IMR-90 (cell line): ENCODE measurements around the gene SLC30A1. TPM values are rescaled to one million over a fixed set of nuclear protein-coding genes. Genes with fewer than 3 reads are reported as not detected.

Source experiments
- ATAC-seq: fragments of 200-7000 bp; cut with Tn5 transposase; 2 replicates; pipeline ENCODE4 v1.9.1; 2020; ENCODE audit warnings: low read depth, mild to moderate bottlenecking, moderate library complexity
- BruUV-seq: library from RNA; stranded (reverse); fragments of 400-500 nt; replicated peaks from 2 replicates; lab custom pipeline; 2021; lab: Mats Ljungman, UMichigan
- CTCF ChIA-PET: fragments of 300-600 bp; formaldehyde crosslinking; extraction: SDS; loops from one replicate; lab custom pipeline; 2021; ENCODE audit warnings: antibody characterized with exemption; lab: Yijun Ruan, JAX
- POLR2A ChIA-PET: fragments of 300-600 bp; sonication (Branson Sonifier 250); formaldehyde crosslinking; loops from one replicate; lab custom pipeline; 2022; ENCODE audit warnings: antibody characterized with exemption; ENCODE audit not compliant: unreplicated experiment; lab: Charles Lee
- DNase-seq: peaks from one replicate; pipeline ENCODE4 v3.0.0; 2013
- H2AFZ ChIP-seq: replicated peaks from 2 replicates; pipeline ENCODE3; 2013; ENCODE audit warnings: low read length, mild to moderate bottlenecking; ENCODE audit not compliant: poor library complexity
- H2AK5ac ChIP-seq: 2 replicates; pipeline ENCODE4 v1.6.1; 2013; ENCODE audit warnings: low read depth, low read length, inconsistent platforms
- H2AK9ac ChIP-seq: replicated peaks from 2 replicates; pipeline ENCODE3; 2013; ENCODE audit warnings: mild to moderate bottlenecking, low read depth, low read length, moderate library complexity; ENCODE audit not compliant: poor library complexity
- H2BK120ac ChIP-seq: 2 replicates; pipeline ENCODE4 v1.6.1; 2013; ENCODE audit warnings: low read depth, low read length, inconsistent platforms
- H2BK15ac ChIP-seq: 3 replicates; pipeline ENCODE4 v1.6.1; 2013; ENCODE audit warnings: low read depth, low read length, inconsistent platforms
- H2BK20ac ChIP-seq: 2 replicates; pipeline ENCODE4 v1.6.1; 2013; ENCODE audit warnings: low read depth, mild to moderate bottlenecking, inconsistent platforms, low read length, moderate library complexity
- H2BK5ac ChIP-seq: 2 replicates; pipeline ENCODE4 v1.6.1; 2013; ENCODE audit warnings: mild to moderate bottlenecking, low read depth, low read length, inconsistent platforms; ENCODE audit not compliant: poor library complexity, severe bottlenecking
- H3K14ac ChIP-seq: replicated peaks from 2 replicates; pipeline ENCODE4 v1.6.1; 2013; ENCODE audit warnings: low read depth, low read length, inconsistent platforms
- H3K18ac ChIP-seq: 2 replicates; pipeline ENCODE4 v1.6.1; 2013; ENCODE audit warnings: low read depth, low read length, control low read depth
- H3K23ac ChIP-seq: 2 replicates; pipeline ENCODE4 v1.6.1; 2013; ENCODE audit warnings: low read depth, low read length, inconsistent platforms
- H3K27ac ChIP-seq: 2 replicates; pipeline ENCODE4 v1.5.1; 2013; ENCODE audit warnings: mild to moderate bottlenecking, control low read depth, low read length; ENCODE audit not compliant: insufficient read depth
- H3K27me3 ChIP-seq: 2 replicates; pipeline ENCODE4 v1.6.1; 2013; ENCODE audit warnings: low read length; ENCODE audit not compliant: control insufficient read depth, insufficient read depth
- H3K36me3 ChIP-seq: 2 replicates; pipeline ENCODE4 v1.6.1; 2013; ENCODE audit warnings: low read length, mixed read lengths; ENCODE audit not compliant: control insufficient read depth, insufficient read depth
- H3K4ac ChIP-seq: 2 replicates; pipeline ENCODE4 v1.6.1; 2013; ENCODE audit warnings: low read depth, low read length, inconsistent platforms
- H3K4me1 ChIP-seq: 2 replicates; pipeline ENCODE4 v1.6.1; 2013; ENCODE audit warnings: low read length, mixed read lengths; ENCODE audit not compliant: control insufficient read depth, insufficient read depth
- H3K4me2 ChIP-seq: 2 replicates; pipeline ENCODE4 v1.6.1; 2013; ENCODE audit warnings: low read depth, mild to moderate bottlenecking, control low read depth, low read length, moderate library complexity
- H3K4me3 ChIP-seq: 2 replicates; pipeline ENCODE4 v1.5.1; 2013; ENCODE audit warnings: low read depth, mild to moderate bottlenecking, control low read depth, low read length, moderate library complexity; ENCODE audit not compliant: insufficient read depth
- H3K56ac ChIP-seq: 2 replicates; pipeline ENCODE4 v1.6.1; 2013; ENCODE audit warnings: low read length, inconsistent platforms; ENCODE audit not compliant: insufficient read depth; ENCODE audit errors: extremely low read depth
- H3K79me1 ChIP-seq, 2 experiments: 2 replicates each; pipeline ENCODE4 v1.6.1; 2013; ENCODE audit warnings: low read length in 2 of 2, inconsistent platforms in 1 of 2, low read depth in 1 of 2
- H3K9ac ChIP-seq: 2 replicates; pipeline ENCODE4 v1.6.1; 2013; ENCODE audit warnings: low read depth, low read length, control low read depth
- H3K9me1 ChIP-seq: 2 replicates; pipeline ENCODE4 v1.6.1; 2013; ENCODE audit warnings: low read length, inconsistent platforms; ENCODE audit not compliant: insufficient read depth
- H3K9me3 ChIP-seq: 2 replicates; pipeline ENCODE4 v1.6.1; 2013; ENCODE audit warnings: low read length; ENCODE audit not compliant: control insufficient read depth, insufficient read depth
- H4K20me1 ChIP-seq: 2 replicates; pipeline ENCODE4 v1.6.1; 2013; ENCODE audit warnings: low read length, inconsistent platforms; ENCODE audit not compliant: insufficient read depth
- H4K5ac ChIP-seq: 2 replicates; pipeline ENCODE4 v1.6.1; 2013; ENCODE audit warnings: mild to moderate bottlenecking, low read depth, low read length, control low read depth
- H4K8ac ChIP-seq, 2 experiments: 2 replicates each; pipeline ENCODE4 v1.6.1; 2013; ENCODE audit warnings: low read depth in 2 of 2, low read length in 2 of 2, control low read depth in 1 of 2, inconsistent platforms in 1 of 2
- H4K91ac ChIP-seq: 2 replicates; pipeline ENCODE4 v1.6.1; 2013; ENCODE audit warnings: low read depth, low read length, inconsistent platforms; ENCODE audit not compliant: insufficient read depth
- CEBPB ChIP-seq: IDR thresholded peaks from 2 replicates; pipeline ENCODE4 v1.6.1; 2012; ENCODE audit warnings: low read depth, low read length, improper control_type of control experiment
- MAZ ChIP-seq: IDR thresholded peaks from 2 replicates; pipeline ENCODE4 v1.6.1; 2012; ENCODE audit warnings: low read depth, mild to moderate bottlenecking, low read length, improper control_type of control experiment, moderate library complexity, borderline replicate concordance
- MXI1 ChIP-seq: IDR thresholded peaks from 2 replicates; pipeline ENCODE4 v1.6.1; 2012; ENCODE audit warnings: low read depth, mild to moderate bottlenecking, low read length, moderate library complexity, borderline replicate concordance
- RCOR1 ChIP-seq: IDR thresholded peaks from 2 replicates; pipeline ENCODE4 v1.6.1; 2012; ENCODE audit warnings: mild to moderate bottlenecking, low read length, improper control_type of control experiment; ENCODE audit not compliant: insufficient replicate concordance
- RFX5 ChIP-seq: IDR thresholded peaks from 2 replicates; pipeline ENCODE4 v1.8.0; 2012; ENCODE audit warnings: low read depth, mild to moderate bottlenecking, low read length, moderate library complexity
- WGBS, 2 experiments: methylation state at CpG; one replicate each; pipeline versions ENCODE4 v1.1.5 to v1.1.7; 2013; ENCODE audit warnings: missing lambda C conversion rate in 2 of 2; ENCODE audit not compliant: insufficient read length in 1 of 2; ENCODE audit errors: extremely low coverage in 2 of 2; 5-methylcytosine and 5-hydroxymethylcytosine counted together
- dilution Hi-C: fragments of 300-500 bp; cut with HindIII; formaldehyde crosslinking; loops from one replicate; pipeline ENCODE4 v1.14.3; 2018; ENCODE audit warnings: low sequenced_read_pairs; ENCODE audit not compliant: unreplicated experiment
- in situ Hi-C: fragments of 300-500 bp; cut with MboI; formaldehyde crosslinking; loops from 3 replicates; pipeline ENCODE4 v1.14.3; 2019; ENCODE audit warnings: low sequenced_read_pairs, inconsistent platforms, mixed read lengths
- intact Hi-C: fragments of 100-400 bp; cut with micrococcal nuclease; formaldehyde crosslinking; loops from 2 replicates; pipeline ENCODE4 v1.10.0; 2022
- polyA plus RNA-seq, 3 experiments: library from polyadenylated mRNA; depleted of rRNA; stranded (reverse); fragments of >200 nt; gene quantifications; 2 replicates each; pipeline ENCODE4 v1.2.3, GENCODE V29; 2012; ENCODE audit warnings: low replicate concordance in 1 of 3
- total RNA-seq: library from RNA; depleted of rRNA; stranded (reverse); fragments of >200 nt; gene quantifications from 2 replicates; pipeline ENCODE4 v1.2.3, GENCODE V29; 2012
- TF ChIP-seq, protein P1 (sequence below): fragments of 150-350 bp; IDR thresholded peaks from 2 replicates; pipeline ENCODE4 v1.6.1; 2016; ENCODE audit warnings: low read depth, mild to moderate bottlenecking, low read length, moderate library complexity, borderline replicate concordance

The SLC30A1 gene
- total and polyA plus RNA-seq, 2 of the 4 experiments (the other 2 are of a cell fraction) = 5.4 to 8.4 TPM

DNA sequence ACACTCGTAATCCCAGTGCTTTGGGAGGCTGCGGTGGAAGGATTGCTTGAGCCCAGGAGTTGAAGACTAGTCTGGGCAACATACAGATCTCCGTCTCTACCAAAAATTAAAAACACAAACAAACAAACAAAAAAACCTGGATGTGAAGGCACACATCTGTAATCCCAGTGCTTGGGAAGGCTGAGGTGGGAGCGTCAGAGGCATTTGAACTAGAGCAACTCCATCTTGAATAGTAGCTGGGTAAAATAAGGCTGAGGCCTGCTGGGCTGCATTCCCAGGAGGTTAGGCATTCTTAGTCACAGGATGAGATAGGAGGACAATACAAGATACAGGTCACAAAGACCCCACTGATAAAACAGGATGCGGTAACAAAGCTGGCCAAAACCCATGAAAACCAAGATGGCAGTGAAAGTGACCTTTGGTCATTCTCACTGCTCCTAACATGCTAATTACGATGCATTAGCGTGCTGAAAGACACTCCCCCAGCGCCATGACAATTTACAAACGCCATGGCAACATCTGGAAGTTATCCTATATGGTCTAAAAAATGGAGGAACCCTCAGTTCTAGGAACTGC is 53.8 kb downstream of the SLC30A1 start:
- in situ Hi-C loops = no loop called here

More for the DNA sequence above, 53.8 kb downstream of the SLC30A1 start:
- H2AK5ac ChIP-seq = no peak overlapping the region
- no peak overlapping the region for H2AK9ac ChIP-seq
- H3K27me3 ChIP-seq = peaks cover 2% of the 10 kb centered on the region; the same call in 1 of the 2 replicates
- H3K4me2 ChIP-seq = no peak overlapping the region
- H2BK15ac ChIP-seq = no peak overlapping the region
- BruUV-seq = no TSS peak
- DNase-seq = no peak
- H2BK20ac ChIP-seq = no peak overlapping the region
- H4K91ac ChIP-seq = no peak overlapping the region
- dilution Hi-C loops = no loop called here
- H2BK5ac ChIP-seq = no peak overlapping the region
- H3K4ac ChIP-seq = no peak overlapping the region
- H3K9me1 ChIP-seq = no peaks in the 10 kb centered on the region
- no peaks in the 10 kb centered on the region for H3K9me3 ChIP-seq
- no peak overlapping the region for H3K23ac ChIP-seq
- H3K18ac ChIP-seq = no peak overlapping the region
- H3K4me1 ChIP-seq = no peaks in the 10 kb centered on the region
- CTCF ChIA-PET = no interaction called here
- H3K79me1 ChIP-seq = no peaks in the 10 kb centered on the region
- no peaks in the 10 kb centered on the region; the same call in 1 of the 2 replicates for H4K20me1 ChIP-seq
- H3K4me3 ChIP-seq = no peak overlapping the region
- intact Hi-C loops = loop anchor here (2.0 kb wide), 1 partner anchor 52 kb away; no protein-coding TSS in a partner anchor
- H3K56ac ChIP-seq = no peak overlapping the region
- no peak for ATAC-seq
- TF ChIP-seq MXI1 (no peak), CEBPB (no peak), MAZ (no peak), RCOR1 (no peak), RFX5 (no peak)
- TF ChIP-seq, protein P1, sequence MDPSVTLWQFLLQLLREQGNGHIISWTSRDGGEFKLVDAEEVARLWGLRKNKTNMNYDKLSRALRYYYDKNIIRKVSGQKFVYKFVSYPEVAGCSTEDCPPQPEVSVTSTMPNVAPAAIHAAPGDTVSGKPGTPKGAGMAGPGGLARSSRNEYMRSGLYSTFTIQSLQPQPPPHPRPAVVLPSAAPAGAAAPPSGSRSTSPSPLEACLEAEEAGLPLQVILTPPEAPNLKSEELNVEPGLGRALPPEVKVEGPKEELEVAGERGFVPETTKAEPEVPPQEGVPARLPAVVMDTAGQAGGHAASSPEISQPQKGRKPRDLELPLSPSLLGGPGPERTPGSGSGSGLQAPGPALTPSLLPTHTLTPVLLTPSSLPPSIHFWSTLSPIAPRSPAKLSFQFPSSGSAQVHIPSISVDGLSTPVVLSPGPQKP = no peak
- H3K27ac ChIP-seq = no peak overlapping the region
- no peak overlapping the region for H2BK120ac ChIP-seq
- H4K5ac ChIP-seq = no peak overlapping the region
- 100% methylated on average over 1 of the region's 9 CpGs; no CpG with 5 or more reads in 1 of the 2 experiments for WGBS, 2 experiments
- H3K14ac ChIP-seq = no peak overlapping the region
- no peak overlapping the region for H3K9ac ChIP-seq
- no peaks in the 10 kb centered on the region for H3K36me3 ChIP-seq
- H2AFZ ChIP-seq = no peak overlapping the region
- H4K8ac ChIP-seq = no peak overlapping the region
- POLR2A ChIA-PET = no interaction called here
